IPS-18a (cell line): ENCODE measurements around the gene IQGAP1.
"Not testable (repeated sequence)": the region's sequence is repeated elsewhere in the genome, so short reads cannot be mapped to it uniquely, and the experiment has no call there.

Experiments used
- H3K27ac ChIP-seq: one replicate; pipeline ENCODE4 v1.5.1; 2013; ENCODE audit warnings: low read length
- H3K27me3 ChIP-seq: one replicate; pipeline ENCODE4 v1.6.1; 2013; ENCODE audit warnings: mild to moderate bottlenecking, low read length; ENCODE audit not compliant: control insufficient read depth, insufficient read depth
- H3K36me3 ChIP-seq: one replicate; pipeline ENCODE4 v1.6.1; 2013; ENCODE audit warnings: low read depth, low read length; ENCODE audit not compliant: control insufficient read depth
- H3K4me1 ChIP-seq: one replicate; pipeline ENCODE4 v1.6.1; 2013; ENCODE audit warnings: low read depth, low read length; ENCODE audit not compliant: control insufficient read depth
- H3K4me3 ChIP-seq: one replicate; pipeline ENCODE4 v1.5.1; 2013; ENCODE audit warnings: low read length
- H3K9ac ChIP-seq: one replicate; pipeline ENCODE4 v1.6.1; 2013; ENCODE audit warnings: mild to moderate bottlenecking, low read length, moderate library complexity
- H3K9me3 ChIP-seq: one replicate; pipeline ENCODE4 v1.6.1; 2013; ENCODE audit warnings: low read depth, low read length; ENCODE audit not compliant: control insufficient read depth

IQGAP1 gene

GRCh38 chr15:90497376-90497775, 109.3 kb downstream of the IQGAP1 start:
- Histone ChIP-seq H3K4me3 (no peak overlapping the region), H3K9ac (no peak overlapping the region), H3K9me3 (no peaks in the 10 kb centered on the region), H3K27ac (no peak overlapping the region), H3K27me3 (no peaks in the 10 kb centered on the region), H3K36me3 (peaks cover 49% of the 10 kb centered on the region), H3K4me1 (no peaks in the 10 kb centered on the region)

- Histone ChIP-seq H3K27me3 (no peaks in the 10 kb centered on the region), H3K27ac (no peak overlapping the region), H3K9ac (no peak overlapping the region), H3K36me3 (peaks cover 43% of the 10 kb centered on the region), H3K9me3 (no peaks in the 10 kb centered on the region), H3K4me3 (no peak overlapping the region), H3K4me1 (no peaks in the 10 kb centered on the region)
Measured at GRCh38 chr15:90497912-90498311, 109.9 kb downstream of the IQGAP1 start.

DNA sequence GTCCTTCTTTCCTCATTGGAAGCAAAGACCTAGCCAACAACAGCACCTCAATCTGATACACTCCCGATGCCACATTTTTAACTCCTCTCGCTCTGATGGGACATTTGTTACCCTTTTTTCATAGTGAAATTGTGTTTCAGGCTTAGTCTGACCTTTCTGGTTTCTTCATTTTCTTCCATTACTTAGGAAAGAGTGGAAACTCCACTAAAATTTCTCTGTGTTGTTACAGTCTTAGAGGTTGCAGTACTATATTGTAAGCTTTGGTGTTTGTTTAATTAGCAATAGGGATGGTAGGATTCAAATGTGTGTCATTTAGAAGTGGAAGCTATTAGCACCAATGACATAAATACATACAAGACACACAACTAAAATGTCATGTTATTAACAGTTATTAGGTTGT, 112.1 kb downstream of the IQGAP1 start:
- no peak overlapping the region for H3K27ac ChIP-seq
- no peaks in the 10 kb centered on the region for H3K9me3 ChIP-seq
- no peaks in the 10 kb centered on the region for H3K4me1 ChIP-seq
- H3K27me3 ChIP-seq: no peaks in the 10 kb centered on the region
- no peak overlapping the region for H3K9ac ChIP-seq
- H3K36me3 ChIP-seq: peaks cover 27% of the 10 kb centered on the region
- H3K4me3 ChIP-seq: no peak overlapping the region

GRCh38 chr15:90501898-90502297, 113.9 kb downstream of the IQGAP1 start:
- Histone ChIP-seq H3K4me1 (no peaks in the 10 kb centered on the region), H3K27ac (no peak overlapping the region), H3K27me3 (no peaks in the 10 kb centered on the region), H3K36me3 (peaks cover 27% of the 10 kb centered on the region), H3K9ac (no peak overlapping the region), H3K9me3 (no peaks in the 10 kb centered on the region), H3K4me3 (no peak overlapping the region)

DNA sequence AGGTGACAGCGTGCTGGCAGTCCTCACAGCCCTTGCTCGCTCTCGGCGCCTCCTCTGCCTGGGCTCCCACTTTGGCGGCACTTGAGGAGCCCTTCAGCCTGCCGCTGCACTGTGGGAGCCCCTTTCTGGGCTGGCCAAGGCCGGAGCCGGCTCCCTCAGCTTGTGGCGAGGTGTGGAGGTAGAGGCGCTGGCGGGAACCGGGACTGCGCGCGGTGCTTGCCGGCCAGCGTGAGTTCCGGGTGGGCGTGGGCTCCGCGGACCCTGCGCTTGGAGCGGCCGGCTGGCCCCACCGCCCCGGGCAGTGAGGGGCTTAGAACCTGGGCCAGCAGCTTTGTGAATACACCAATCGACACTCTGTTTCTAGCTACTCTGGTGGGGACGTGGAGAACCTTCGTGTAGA, 122.7 kb downstream of the IQGAP1 start:
- not testable (repeated sequence) for H3K9ac ChIP-seq, H3K4me1 ChIP-seq, H3K36me3 ChIP-seq, H3K4me3 ChIP-seq, H3K9me3 ChIP-seq, H3K27ac ChIP-seq
- H3K27me3 ChIP-seq: peaks cover 13% of the 10 kb centered on the region

DNA sequence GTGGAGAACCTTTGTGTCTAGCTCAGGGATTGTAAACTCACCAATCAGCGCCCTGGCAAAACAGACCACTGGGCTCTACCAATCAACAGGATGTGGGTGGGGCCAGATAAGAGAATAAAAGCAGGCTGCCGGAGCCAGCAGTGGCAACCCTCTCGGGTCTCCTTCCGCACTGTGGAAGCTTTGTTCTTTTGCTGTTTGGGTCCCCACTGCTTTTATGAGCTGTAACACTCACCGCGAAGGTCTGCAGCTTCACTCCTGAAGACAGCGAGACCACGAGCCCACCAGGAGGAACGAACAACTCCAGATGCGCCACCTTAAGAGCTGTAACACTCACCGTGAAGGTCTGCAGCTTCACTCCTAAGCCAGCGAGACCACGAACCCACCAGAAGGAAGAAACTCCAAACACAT, 123.2 kb downstream of the IQGAP1 start:
- not testable (repeated sequence) for H3K9me3 ChIP-seq, H3K36me3 ChIP-seq, H3K4me3 ChIP-seq, H3K27ac ChIP-seq, H3K9ac ChIP-seq, H3K4me1 ChIP-seq
- H3K27me3 ChIP-seq: peaks cover 13% of the 10 kb centered on the region

- no peaks in the 10 kb centered on the region for H3K36me3 ChIP-seq
- H3K4me1 ChIP-seq: no peaks in the 10 kb centered on the region
- no peaks in the 10 kb centered on the region for H3K9me3 ChIP-seq
- no peak overlapping the region for H3K4me3 ChIP-seq
- no peak overlapping the region for H3K9ac ChIP-seq
- H3K27me3 ChIP-seq: peaks cover 13% of the 10 kb centered on the region
- H3K27ac ChIP-seq: no peak overlapping the region
Measured at GRCh38 chr15:90512276-90512675, 124.2 kb downstream of the IQGAP1 start.

GRCh38 chr15:90512981-90513380, 124.9 kb downstream of the IQGAP1 start:
- no peaks in the 10 kb centered on the region for H3K36me3 ChIP-seq
- no peaks in the 10 kb centered on the region for H3K9me3 ChIP-seq
- no peak overlapping the region for H3K4me3 ChIP-seq
- peaks cover 13% of the 10 kb centered on the region for H3K27me3 ChIP-seq
- H3K4me1 ChIP-seq: no peaks in the 10 kb centered on the region
- H3K9ac ChIP-seq: no peak overlapping the region
- H3K27ac ChIP-seq: no peak overlapping the region

DNA sequence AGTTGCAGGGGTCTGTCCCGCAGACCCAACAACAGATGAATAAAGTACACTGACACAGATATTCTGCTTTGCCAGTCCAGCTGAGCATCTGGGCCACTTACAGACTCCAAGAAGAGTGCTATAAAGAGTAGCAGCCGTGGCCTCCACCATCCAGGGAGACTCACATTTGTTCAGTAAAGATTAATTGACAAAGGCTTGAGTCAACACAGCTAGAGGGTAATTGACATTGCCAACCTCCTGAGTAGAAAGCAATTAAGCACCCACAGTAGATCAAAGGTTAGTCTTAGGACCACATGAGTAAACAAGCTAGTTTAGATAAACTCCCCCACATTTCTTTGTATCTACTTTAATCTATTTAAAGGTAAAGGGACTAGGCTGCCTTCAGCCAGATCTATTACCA, 125.4 kb downstream of the IQGAP1 start:
- H3K36me3 ChIP-seq: no peaks in the 10 kb centered on the region
- peaks cover 13% of the 10 kb centered on the region for H3K27me3 ChIP-seq
- no peak overlapping the region for H3K9ac ChIP-seq
- H3K4me1 ChIP-seq: no peaks in the 10 kb centered on the region
- H3K27ac ChIP-seq: no peak overlapping the region
- H3K9me3 ChIP-seq: no peaks in the 10 kb centered on the region
- H3K4me3 ChIP-seq: no peak overlapping the region

GRCh38 chr15:90513893-90514292, 125.9 kb downstream of the IQGAP1 start:
- not testable (repeated sequence) for H3K36me3 ChIP-seq, H3K4me1 ChIP-seq, H3K9ac ChIP-seq, H3K9me3 ChIP-seq, H3K27ac ChIP-seq, H3K4me3 ChIP-seq
- H3K27me3 ChIP-seq: peaks cover 13% of the 10 kb centered on the region

DNA sequence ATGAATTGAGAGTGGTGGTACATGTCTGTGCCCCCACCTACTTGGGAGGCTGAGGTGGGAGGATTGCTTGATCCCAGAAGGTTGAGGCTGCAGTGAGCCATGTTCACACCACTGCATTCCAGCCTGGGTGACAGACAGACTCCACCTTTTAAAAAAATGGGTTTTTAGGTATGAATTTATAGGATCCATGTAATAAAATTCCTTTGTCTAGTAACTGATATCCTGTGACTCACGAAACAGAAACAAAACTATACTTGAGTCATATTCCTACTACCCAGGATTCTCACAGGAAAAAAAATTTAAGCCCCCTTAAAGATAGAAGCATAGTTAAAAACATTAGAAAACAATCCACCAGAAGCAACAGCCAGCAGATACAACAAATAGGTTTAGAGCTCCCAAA, 131.6 kb downstream of the IQGAP1 start:
- Histone ChIP-seq H3K4me3 (no peak overlapping the region), H3K4me1 (no peaks in the 10 kb centered on the region), H3K27ac (no peak overlapping the region), H3K36me3 (no peaks in the 10 kb centered on the region), H3K9ac (no peak overlapping the region), H3K9me3 (no peaks in the 10 kb centered on the region), H3K27me3 (no peaks in the 10 kb centered on the region)

DNA sequence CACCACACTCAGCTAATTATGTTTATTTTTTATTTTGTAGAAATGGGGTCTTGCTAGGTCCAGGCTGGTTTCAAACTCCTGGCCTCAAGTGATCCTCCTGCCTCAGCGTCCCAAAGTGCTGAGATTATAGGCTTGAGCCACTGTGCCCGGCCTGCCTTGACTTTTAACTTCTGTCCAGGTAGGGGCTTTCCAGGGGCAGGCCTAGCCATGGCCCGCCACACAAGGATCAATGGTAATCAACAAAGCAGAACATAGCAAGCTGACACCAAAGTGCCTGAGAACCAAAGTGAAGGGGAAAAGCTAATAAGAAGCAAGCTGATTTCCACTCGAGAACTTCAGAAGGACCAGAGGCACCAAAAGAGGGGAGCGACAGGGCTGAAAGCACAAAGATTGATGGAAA, 132.3 kb downstream of the IQGAP1 start:
- Histone ChIP-seq H3K27ac (no peak overlapping the region), H3K36me3 (no peaks in the 10 kb centered on the region), H3K4me1 (no peaks in the 10 kb centered on the region), H3K9me3 (no peaks in the 10 kb centered on the region), H3K27me3 (no peaks in the 10 kb centered on the region), H3K9ac (no peak overlapping the region), H3K4me3 (no peak overlapping the region)
